ENCODE data around the gene NDUFA11.

- no peak for TF ChIP-seq CTCF (conservative IDR thresholded peaks at IDR 0.05; ENCODE audit: low read length)
- TF ChIP-seq EZH2phosphoT487 (IDR thresholded peaks at IDR 0.05; ENCODE audit: borderline replicate concordance, low read depth, low read length) = no peak
These were observed 29.9 kb upstream of the NDUFA11 start for GRCh38 chr19:5933391-5934068.

Data from OCI-LY7 (cell line).